CD4-positive, alpha-beta T cell treated with Interleukin-17A for 1 hour (primary cell): ENCODE data around the gene ADAMTSL2.
A peak's percentile ranks its signal among the peaks of the same experiment; 100 is the strongest.

Source experiments
- DNase-seq: peaks from one replicate; pipeline ENCODE4 v3.0.0-alpha.2; 2020

Gene ADAMTSL2

DNA sequence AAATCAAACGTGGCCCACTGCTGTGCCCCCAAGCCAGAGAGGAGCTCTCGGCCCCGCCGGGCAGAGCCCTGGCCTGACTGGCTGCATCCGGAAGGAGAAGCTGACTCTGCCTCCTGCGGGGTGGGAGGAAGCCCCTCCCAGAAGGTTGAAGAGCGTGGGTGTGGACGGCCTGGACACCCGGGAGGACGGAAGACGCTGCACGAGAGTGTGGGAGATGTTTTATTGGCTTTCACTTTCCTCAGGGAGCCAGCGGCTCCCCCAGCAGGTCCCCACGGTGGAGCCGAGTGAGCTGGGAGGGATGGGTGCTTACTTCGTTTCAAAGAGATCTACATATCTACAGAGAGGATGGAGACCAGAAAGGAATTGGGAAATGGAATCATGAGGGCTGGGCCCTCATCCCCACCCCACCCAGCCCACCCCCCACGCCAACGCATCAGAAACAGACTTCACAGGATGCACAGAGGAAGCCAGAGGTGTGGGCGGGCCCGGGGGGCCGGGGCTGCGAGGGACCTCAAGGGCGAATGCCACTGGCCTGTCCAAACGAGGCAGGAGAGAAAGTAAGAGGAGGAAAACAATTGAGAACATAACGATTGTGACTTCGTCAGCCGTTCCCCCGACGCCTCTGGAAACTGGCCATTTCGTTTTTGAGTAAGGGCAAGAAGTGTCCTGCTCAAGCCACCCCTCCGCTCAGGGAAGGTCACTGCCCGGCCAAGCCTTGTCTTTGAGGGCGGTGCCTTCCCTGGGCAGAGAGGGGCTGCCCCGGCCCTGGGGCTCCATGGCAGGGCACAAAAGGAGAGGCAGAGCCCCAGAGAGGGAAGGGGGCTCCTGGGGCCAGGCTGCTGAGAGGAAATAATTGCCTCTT is 42.6 kb downstream of the ADAMTSL2 start:
- DNase-seq: no peak

DNA sequence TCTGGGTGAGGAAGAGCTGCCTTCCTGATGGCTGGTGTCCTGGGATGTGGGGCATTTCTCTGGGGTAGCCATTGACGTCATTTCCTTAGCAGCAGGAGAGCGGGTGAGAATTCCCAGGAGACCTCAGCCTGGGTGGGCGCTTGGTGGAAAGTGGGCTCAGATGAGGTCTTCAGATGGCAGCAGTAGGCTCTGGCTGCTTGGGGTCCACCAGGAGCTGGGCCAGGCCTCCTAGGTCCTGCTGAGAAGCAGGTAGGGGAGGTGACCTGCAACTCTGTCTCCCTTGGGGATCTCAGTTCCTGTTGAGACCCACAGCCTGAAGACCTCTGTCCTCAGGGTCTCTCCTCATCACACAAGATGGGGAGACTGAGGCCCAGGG is 43.2 kb downstream of the ADAMTSL2 start:
- no peak for DNase-seq

DNA sequence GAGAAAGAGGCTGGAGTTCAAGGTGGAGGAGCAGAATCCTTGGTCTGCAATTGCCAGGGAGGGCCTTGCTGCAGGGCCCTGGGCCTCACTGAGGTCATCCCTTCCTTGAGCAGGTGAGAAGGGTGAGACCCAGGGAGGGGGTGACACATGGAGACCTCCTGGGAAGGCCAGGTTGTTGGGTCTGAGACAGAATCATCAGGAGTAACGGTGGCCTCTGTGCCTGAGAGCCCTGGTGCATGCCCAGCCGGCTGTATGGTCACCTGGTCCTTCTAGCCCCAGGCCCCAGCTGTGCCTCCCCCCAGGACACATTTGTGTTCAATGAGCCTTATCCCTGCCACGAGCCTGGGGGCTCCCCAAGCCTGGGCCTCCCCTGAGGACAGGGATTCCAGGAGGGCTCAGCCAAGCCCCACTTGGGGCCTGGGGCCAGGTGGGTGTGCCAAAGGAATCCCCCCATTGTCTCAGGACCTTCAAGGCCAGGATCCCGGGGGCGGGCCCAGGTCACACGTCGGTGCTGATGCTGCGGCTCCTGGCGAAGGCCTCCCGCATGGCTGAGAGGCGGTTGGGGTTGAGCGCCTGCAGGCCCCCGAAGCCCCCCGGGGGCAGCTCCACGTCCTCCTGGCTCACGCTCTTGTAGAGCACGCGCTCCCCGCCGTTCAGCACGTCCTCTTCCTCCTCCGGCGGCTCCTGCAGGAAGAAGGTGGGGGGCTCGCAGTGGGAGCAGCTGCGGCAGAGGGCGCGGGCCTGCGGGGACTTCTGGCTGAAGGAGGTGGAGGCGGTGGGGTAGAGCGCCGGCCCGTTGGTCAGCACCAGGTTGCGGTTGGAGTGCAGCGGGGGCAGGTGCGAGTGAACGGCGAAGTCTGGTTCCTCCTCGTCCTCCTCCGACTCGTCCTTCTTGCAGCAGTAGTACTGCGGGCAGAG is 44.3 kb downstream of the ADAMTSL2 start:
- no peak for DNase-seq

DNA sequence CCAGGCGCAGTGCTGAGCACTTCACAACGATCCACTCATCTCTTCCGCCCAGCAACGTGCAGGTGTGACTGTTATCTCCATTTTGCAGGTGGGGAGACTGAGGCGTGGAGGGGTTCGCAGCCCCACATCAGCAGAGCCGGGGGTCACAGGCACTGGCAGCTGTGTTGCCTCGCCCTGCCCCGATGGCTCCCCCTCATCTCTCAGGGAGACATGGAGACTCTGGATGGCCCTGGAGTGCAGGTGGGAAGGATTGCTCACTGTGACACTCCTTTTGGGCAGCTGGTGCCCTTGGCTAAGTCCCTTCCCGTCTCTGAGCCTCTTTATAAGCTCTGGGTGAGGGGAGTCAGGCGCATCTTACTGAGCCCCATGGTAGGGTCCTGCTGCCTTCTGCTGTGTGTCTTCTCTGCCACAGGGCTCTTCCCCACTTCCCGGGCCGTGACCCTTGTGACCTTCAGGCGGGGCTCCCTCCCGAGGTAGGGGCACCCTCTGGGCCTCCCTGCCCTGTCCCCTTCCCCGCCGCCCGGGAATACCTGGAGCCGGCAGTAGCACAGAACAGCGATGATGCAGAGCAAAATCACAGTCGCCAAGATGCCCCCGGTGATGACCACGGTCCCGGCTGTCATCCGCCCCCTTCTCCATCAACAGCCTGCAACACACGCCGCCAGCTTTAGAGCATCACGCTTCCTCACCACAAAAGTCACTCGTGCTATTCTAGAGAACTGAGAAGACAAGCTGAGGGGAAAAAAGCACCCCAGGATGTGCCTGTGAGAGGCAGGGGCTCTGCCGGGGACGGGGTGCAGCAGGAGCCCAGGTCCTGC is 45.3 kb downstream of the ADAMTSL2 start:
- no peak for DNase-seq

DNA sequence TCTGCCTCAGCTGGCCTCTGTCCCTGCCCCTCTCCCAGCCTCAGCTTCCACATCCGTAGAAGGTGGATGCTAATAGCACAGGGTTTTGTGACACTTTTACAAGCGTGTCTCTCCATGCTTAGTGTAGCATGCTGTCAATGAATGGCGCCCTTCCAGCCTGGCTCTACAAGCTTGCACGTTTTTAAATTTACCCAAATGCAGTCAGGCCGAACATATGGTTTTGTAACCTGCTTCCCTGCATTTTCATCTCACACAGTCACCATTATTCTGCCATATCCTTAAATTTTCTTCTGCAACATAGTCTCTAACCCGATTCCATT is 45.9 kb downstream of the ADAMTSL2 start:
- no peak for DNase-seq

DNA sequence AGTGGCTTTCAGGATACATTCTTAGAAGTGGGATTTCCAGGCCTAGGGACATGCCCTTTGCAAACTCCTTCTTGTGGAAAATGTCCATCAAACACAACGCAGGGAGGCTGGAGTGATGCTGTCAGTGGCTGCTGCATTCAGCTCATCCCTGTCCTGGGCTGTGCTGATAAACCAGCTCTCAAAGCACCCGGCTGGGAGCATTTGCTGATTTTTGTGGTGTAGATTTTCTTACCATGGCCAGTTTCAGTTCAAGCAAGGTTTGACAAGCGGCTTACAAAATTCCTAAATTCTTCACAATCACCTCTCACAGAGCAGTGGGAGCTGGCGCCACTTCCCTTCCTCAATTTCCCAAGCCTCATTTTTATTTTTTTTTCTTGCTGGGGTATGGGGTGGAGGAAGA is 46.5 kb downstream of the ADAMTSL2 start:
- DNase-seq: no peak

DNA sequence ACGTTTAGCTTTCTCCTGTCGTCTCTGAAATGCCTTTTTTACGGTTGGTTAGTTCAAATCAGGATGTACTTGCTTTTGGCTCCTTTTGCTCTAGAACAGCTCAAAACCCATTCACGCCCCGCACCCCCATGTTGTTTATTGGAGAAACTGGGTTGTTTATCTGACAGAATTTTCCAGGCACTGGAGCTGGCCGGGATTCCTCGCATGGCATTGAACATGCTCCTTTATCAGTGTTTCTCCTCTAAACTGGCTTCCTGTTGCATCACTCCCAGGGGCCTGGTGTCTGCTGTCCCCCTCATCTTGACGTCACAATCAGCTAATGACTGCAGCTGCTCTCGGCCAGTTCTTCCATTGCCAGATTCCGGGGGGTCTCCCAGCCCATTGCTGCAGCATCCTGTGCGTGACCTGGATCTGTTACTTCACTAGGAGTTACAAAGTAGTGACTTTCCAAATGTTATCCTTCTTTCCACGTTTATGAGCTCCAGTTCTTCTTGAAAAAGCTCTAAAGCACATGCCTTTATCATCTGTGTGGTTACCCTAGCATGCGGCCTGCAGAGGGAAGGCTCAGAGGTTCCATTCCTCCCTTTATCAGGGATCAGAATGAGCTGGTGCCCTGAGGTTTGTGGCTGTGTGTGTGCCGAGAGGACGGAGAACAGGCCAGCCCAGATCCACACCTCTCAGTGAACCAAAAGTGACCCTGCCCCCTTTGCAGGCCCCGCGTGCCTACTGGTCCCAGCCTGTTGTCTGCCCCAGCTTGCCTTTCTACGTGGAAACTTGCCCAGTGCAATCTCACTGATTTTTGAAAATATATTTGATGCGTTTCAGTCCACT is 47.2 kb downstream of the ADAMTSL2 start:
- DNase-seq: no peak

DNA sequence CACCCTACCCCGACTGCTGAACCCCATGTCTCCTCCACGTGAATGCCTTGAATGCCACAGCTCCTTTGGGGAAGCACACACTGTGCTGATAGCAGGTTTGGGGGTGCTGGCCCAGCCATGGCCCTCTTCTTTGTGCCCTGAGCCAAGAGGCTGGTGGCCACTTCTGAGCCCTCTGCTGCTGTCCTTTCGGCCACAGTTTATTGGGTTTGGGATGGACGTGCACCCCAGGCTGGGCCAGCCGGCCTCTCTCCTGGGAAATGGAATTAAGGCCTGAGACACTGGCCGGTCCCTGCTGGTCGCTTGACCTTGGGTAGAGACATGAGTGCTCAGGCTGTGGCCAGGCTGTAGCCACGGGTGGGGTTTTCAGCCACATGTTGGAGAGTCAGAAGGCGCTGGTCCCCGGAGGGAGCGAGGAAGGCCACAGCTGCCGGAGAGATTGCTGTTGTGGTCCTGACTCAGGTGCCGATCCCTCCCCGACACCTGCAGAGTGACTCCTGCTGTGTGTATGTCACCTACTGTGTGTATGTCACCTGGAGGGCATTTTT is 48.1 kb downstream of the ADAMTSL2 start:
- no peak for DNase-seq

DNA sequence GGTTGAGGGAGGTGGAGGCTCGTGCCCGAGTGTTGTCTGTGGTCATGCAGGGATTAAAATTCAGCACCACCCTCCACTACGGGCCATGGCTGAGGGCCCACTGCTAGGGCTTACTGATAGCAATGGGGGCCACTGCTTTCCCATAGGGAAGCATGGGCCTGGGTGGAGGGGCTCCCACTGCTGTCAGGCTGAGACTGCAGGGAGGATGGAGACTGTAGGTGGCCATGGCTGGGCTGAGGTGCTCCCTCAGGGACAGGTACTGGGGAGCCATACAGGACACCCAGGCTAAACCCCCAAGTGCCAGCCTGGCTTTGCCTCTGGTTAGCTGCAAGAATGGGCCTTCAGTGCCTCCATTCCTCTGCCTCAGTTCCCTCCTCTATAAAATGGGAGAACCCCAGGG is 48.6 kb downstream of the ADAMTSL2 start:
- no peak for DNase-seq

DNA sequence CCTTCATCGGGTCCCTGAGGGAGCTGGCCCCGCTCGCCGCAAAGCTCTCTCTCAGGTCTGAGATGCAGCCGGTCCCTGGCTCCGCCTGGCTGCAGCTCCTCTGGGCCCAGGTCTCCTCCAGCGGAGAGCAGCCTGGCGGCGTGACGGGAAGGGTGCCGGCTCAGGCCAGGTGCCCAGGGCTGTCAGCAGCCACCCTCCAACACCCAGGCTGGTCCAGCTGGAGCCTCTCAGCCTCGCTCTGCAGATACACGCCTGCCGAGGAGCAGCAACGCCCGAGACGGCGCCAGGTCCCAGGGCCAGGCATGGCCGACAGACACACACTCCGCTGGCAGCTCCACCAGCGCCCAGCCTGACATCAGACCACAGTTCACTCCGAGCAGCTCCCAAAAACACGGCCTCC is 49.1 kb downstream of the ADAMTSL2 start:
- no peak for DNase-seq

DNA sequence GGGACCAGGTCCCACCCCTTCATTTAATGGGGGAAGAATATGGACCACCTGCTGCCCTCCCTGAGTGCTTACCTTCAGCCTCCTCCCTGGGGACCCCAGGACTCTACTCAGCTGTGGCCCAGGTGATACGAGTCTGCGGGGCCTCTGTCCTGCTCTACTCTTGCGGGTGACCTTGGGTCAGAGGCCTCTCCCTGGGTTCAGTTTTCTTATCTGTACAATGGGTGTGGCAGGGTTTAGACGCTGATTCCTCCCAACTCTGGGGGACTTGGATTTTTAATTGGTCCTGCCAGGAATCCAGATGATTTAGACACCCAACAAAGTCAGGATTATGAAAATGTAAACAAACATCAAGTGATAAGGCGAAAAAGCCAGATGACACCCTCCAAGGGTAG is 49.7 kb downstream of the ADAMTSL2 start:
- DNase-seq: no peak

DNA sequence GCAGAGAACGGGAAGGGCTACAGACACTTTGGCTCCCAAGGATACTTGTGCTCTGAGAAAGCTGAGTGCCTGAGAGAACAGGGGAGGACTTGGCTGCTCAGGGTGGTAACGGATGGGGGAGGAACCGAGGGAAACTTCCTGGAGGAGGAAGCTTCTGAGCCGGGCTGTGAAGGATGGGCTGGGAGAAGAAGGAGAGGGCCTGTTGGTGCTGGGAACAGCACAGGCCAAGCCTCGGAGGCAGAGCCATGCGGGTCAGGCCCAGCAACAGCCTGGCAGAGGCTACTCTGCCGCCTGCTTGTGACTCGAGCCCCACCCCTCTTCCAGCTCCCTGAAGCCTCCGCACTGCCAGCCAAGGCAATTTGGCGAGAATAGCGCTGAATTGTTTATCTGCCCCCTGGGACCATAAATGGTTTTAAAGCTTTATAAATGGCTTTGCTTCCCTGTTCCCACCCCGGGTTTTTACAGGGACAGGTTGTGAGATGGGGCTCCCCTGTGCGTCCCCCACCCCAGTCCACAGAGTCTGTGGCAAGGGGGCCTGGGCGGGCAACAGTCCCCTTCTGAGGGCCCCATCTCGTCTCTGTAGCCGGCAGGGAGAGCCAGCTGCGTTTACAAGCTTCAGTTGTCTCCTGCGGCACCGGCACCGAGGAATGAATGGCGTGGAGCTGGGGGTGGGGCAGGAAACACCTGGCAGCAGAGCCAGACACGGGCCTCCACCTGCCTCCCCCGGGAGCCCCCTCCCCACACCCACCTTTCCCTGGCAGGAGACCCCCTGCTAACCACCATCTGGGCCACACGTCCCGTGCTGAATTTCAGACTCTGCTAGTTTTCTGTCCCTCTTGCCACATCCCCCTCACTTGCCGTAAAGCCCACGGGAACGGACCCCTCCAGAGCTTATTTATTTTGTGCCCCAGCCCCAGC is 50.3 kb downstream of the ADAMTSL2 start:
- DNase-seq: no peak

DNA sequence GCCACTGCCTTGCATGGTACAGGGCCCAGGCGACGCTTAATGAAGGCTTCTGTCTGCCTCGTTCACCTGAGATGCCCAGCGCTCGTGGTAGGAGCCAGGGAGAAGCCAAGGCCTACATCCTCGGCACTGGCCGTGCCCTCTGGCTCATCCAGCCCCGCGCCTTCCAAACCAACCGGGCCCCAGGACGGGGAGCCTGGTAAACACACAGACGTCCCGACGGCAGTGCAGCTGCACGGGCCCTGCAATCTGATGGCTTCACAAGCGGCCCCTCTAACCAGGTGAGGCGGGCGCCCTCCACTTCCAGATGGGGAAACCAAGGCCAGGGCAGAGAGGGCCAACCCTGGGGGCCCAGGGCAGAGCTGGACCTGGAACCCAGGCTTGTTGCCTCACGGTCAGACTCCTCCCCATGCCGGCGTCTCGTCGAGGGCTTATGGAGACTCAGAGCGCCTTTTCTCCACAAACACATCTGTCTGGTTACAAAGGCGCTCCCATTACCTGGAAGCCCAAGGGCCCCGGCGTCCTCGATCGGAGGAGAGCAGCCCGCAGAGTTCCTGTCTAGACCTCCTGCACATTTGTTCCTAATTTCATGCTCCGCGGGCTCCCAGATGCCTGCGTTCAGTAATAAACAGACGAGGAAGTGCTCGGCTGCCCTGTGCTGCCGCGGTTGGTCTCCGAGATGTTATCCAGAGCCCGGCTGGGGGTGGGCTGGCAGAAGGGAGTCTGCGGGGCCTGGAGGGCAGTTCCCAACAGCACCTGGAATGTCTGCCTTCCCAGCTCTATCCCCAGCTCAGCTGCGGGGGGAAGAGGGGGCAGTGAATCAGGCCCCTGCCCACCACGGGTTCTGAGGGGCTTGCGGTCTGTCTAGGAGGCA is 51.2 kb downstream of the ADAMTSL2 start:
- DNase-seq: no peak

DNA sequence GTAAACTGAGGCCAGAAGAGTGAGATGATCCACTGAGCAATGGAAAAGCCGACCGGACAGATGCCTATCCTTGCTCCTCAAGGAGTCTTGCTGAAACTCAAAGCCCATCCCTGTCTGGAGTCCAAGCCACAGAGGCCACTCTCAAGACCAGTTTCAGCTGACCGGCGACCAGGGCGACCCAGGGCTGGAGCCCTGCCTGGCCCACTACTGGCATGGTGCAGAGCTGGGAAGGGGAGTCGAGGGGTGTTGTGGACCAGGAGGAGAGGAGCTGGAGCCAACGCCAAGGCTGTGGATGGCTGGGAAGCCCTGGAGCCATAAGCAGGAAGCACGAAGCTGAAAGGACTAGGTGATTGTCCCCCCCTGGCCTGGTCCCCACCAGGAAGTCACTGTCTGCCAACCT is 52.5 kb downstream of the ADAMTSL2 start:
- no peak for DNase-seq

DNA sequence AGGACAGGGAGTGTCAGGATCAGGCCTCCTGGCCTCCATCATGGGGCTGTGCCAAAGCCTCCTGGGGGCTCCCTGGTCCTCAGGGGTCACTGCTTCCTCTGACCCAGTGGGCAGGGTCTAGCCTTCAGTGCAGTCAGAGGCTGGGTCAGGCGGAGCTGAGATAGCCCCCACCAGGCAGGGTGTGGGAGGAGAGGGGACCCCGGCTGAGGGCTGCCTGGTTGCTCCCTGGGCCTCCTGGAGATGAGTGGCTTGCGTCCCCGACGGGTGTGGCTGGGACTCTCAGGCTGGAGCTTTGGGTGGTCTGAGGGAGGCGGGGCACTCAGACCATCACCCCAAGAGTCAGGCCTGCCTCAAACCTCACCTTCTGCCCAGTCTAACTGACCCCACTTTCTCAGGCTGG is 53.0 kb downstream of the ADAMTSL2 start:
- DNase-seq: no peak

DNA sequence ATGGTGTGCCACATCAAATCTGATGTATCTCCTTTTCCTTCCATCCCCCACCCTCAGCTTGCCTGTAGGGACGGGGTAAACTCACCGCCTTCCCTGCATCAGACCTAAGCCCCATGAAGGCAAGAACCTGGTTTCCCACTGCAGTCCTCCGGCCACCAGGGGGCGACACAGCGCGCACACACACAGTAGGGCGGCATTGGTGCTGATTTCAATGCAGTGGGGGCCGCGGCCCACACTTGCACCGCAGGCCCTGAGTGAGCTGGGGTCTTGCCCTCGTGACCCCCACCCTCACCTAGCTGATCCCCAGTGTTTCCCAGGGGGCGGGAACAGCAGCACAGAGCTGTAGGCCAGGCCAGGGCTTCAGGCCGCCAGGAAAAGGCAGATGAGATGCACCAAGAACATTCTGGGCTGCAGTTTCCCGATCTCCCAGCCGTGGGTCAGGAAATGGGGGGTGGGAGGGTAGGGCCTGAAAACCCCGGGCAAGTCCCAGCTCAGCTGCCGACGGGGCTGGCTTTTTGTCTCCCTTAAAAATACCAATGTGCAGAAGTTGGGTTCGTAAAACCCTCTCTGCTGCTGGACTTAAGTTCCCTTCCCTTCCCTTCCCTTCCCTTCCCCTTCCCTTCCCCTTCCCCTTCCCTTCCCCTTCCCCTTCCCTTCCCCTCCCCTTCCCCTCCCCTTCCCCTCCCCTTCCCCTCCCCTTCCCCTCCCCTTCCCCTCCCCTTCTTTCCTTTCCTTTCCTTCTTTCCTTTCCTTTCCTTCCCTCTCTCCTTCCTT is 55.1 kb downstream of the ADAMTSL2 start:
- DNase-seq: peak; percentile 45

DNA sequence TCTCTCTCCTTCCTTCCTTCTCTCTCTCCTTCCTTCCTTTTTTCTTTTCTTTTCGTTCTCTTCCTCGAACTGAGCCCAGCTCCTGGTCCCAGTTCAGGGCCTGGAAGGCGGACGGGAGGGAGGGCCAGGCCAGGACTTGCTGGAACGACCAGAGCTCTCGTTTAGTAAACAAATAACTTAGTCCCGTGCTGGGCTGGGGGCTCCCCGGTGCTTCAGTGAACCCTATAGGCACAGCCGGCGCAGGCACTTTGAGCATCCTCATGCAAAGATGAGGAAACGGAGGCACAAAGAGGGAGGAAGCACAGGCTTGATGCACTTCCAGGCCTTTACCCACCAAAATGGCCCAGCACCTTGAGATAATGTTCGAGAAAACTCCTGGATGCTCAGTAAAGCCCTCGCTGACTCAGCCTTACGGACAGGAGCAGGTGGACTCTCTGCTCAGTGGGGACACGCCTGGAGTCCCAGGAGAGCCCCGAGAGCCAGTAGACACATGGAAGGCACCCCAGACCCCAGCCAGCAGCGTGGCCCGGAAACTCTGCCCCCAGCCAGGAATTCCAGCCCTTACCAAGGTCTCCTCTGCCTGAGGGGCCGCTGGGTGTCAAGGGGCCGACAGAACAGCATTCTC is 55.8 kb downstream of the ADAMTSL2 start:
- DNase-seq: no peak

DNA sequence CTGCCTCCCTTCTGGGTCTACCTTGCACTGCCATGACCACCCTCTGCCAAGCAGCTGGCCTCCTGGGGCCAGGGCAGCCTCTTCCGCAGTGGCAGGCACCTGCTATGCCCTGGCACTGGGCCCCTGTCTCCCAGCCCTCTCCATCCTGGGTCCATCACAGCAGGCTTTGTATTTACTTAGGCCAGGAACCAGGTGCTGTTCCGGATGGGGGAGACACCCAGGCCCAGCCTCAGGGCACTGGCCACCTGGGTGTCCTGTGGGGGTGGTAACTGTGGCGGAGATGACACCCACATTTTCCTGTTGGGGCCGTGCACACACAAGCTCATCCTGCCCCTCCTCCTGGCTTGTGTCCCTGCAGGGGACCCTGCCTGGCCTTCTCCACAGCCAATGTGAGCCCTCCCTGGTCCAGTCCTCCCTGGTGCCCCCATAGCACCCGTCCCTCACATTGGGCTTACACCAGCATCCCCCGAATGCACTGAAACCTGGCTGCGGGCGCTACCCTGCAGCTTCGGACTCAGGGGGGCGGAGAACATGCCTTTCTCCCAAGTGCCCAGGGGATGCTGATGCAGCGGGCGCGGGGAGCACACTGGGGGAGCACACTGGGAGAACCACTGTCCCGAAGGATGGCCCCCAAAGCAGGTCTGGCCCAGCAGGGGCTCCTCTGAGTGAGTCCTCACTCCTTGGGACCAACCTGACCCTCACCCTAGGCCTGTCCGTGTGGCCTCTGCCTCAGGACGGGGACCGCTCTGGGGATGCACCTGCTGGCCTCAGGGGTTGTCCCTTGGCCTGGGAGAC is 56.8 kb downstream of the ADAMTSL2 start:
- no peak for DNase-seq
